A673 (cell line): ENCODE results near the gene ID4.

Experiments
- CTCF ChIP-seq: fragments of 300-800, 200-600 bp; sonication (generic); conservative IDR thresholded peaks from 2 replicates; pipeline ENCODE4 v1.5.1; 2017; ENCODE audit warnings: low read depth, mild to moderate bottlenecking, antibody characterized with exemption, low read length, moderate library complexity, mixed read lengths
- EZH2 ChIP-seq: fragments of 200-600 bp; sonication (generic); IDR thresholded peaks from 2 replicates; pipeline ENCODE4 v1.6.1; 2017; ENCODE audit warnings: borderline replicate concordance, low read depth, mild to moderate bottlenecking, mixed read lengths, antibody characterized with exemption, low read length; ENCODE audit not compliant: poor library complexity, severe bottlenecking

GRCh38 chr6:19834858-19835257 lies 2.3 kb upstream of the ID4 start:
- TF ChIP-seq CTCF (no peak), EZH2 (no peak)
